Gastroesophageal sphincter (tissue), 3 donors: ENCODE results near the gene DSE.

Experiments used
- CTCF ChIP-seq, 4 experiments: fragments of 200-600 bp in 2 of 4; fragments of 450-650 bp in 2 of 4; sonication (generic) in 1 of 4; IDR thresholded peaks; one replicate each; pipeline ENCODE4 v1.5.1; 2017 to 2019; ENCODE audit warnings: antibody characterized with exemption in 4 of 4, mild to moderate bottlenecking in 2 of 4, moderate library complexity in 2 of 4
- POLR2AphosphoS5 ChIP-seq: sonication (generic); formaldehyde crosslinking; IDR thresholded peaks from one replicate; pipeline ENCODE4 v1.6.1; 2017; ENCODE audit warnings: antibody characterized with exemption

- TF ChIP-seq POLR2AphosphoS5 (no peak), CTCF (IDR thresholded peaks at IDR 0.05) (no peak)
Measured at GRCh38 chr6:116405652-116406356, 35.1 kb downstream of the DSE start.
